ENCODE measurements around the gene KIF9.
"Not testable (repeated sequence)": the region's sequence is repeated elsewhere in the genome, so short reads cannot be mapped to it uniquely, and the experiment has no call there.

The KIF9 gene

GRCh38 chr3:47291754-47292420, 9.3 kb upstream of the KIF9 start:
- not testable (repeated sequence) for DNase-seq

- DNase-seq = no peak
Measured at GRCh38 chr3:47291158-47291753, 8.7 kb upstream of the KIF9 start.

GRCh38 chr3:47288966-47289910, 6.6 kb upstream of the KIF9 start:
- no peak for DNase-seq

- no peak for DNase-seq
Measured at GRCh38 chr3:47283591-47284364, 1.2 kb upstream of the KIF9 start.

- no peak for DNase-seq
Measured at GRCh38 chr3:47283193-47283537, 566 bp upstream of the KIF9 start.

- no peak for DNase-seq
Measured at GRCh38 chr3:47280519-47280918, 2.1 kb downstream of the KIF9 start.

- DNase-seq = no peak
Measured at GRCh38 chr3:47276558-47276957, 6.0 kb downstream of the KIF9 start.

- no peak for DNase-seq
Measured at GRCh38 chr3:47274652-47275051, 7.9 kb downstream of the KIF9 start.

GRCh38 chr3:47273564-47273963, 9.0 kb downstream of the KIF9 start:
- DNase-seq = no peak

GRCh38 chr3:47270526-47270925, 12.1 kb downstream of the KIF9 start:
- DNase-seq = no peak

- DNase-seq = no peak
Measured at GRCh38 chr3:47267490-47267824, 15.1 kb downstream of the KIF9 start.

GRCh38 chr3:47266709-47267489, 15.7 kb downstream of the KIF9 start:
- no peak for DNase-seq

- DNase-seq = no peak
Measured at GRCh38 chr3:47265725-47266428, 16.7 kb downstream of the KIF9 start.

- DNase-seq = no peak
Measured at GRCh38 chr3:47265008-47265407, 17.6 kb downstream of the KIF9 start.

- no peak for DNase-seq
Measured at GRCh38 chr3:47261301-47261700, 21.3 kb downstream of the KIF9 start.

- DNase-seq = no peak
Measured at GRCh38 chr3:47260605-47261004, 22.0 kb downstream of the KIF9 start.

- no peak for DNase-seq
Measured at GRCh38 chr3:47259114-47259513, 23.5 kb downstream of the KIF9 start.

- DNase-seq = not testable (repeated sequence)
Measured at GRCh38 chr3:47256331-47256730, 26.3 kb downstream of the KIF9 start.

GRCh38 chr3:47251689-47252088, 30.9 kb downstream of the KIF9 start:
- no peak for DNase-seq

GRCh38 chr3:47251085-47251484, 31.5 kb downstream of the KIF9 start:
- DNase-seq = not testable (repeated sequence)

GRCh38 chr3:47250309-47251060, 32.1 kb downstream of the KIF9 start:
- DNase-seq = no peak
